ENCODE results near the gene POC5.

Gene POC5

DNA sequence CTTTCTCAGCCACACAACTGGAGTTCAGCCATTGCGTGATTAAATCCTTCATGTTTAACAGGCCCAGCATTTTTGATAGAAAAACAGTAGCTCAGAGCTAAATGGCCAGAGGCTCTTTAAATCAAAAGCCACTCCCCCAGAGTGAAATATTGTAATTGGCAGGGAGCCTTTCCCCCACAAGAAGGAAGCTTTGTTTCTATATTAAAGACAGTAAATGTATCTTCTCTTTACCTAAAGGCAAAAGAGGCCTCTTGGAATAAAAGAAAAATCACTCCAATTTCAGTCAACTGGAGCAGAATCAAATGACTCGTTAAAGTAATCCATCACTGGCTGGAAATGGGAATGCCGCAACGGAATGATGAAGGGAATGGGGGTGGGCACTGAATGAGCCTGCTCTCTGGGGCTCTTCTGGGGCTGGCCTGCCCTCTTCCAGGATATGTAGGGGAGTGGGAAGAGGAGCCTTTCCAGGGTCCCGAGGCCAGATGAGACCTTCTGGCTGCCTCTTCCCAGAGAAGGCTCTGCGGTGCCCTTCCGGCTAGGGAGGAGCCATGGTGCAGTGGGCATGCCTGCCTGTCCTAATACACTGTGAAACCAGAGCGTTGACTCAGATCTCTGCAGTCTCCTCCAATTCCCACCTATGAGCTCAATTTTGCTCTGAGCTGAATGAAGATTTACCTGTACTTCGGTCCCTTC lies 60.8 kb downstream of the POC5 start:
- no peak for DNase-seq

DNA sequence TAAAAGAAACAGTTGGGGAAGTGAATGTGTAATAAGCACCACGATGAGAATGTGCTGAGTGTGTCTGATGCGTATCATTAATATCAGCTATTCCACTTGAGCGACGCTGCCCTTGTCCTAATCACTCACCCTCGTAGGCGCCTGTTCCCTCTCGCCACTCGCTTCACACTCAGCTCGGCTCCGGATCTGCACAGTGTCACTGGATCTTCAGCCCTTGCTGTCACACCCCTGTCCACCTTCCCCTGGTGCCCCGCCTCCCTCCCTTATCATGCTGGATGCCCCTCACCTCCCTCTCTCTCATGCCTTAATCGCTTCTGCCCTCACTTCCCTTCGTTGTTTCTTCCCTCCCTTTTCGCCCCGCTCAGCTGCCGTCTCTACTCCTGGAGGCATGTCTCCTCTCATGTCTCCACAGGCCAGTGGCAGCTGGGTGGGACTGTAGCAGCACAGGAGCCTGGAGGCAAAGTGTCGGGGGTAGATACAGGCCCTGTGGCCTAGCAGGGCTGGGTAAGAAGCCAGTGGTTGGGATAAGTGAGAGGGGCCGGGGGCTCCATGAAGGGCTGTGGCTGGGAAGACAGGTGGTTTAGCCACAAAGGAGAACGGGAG lies 62.4 kb downstream of the POC5 start:
- DNase-seq, result no peak

DNA sequence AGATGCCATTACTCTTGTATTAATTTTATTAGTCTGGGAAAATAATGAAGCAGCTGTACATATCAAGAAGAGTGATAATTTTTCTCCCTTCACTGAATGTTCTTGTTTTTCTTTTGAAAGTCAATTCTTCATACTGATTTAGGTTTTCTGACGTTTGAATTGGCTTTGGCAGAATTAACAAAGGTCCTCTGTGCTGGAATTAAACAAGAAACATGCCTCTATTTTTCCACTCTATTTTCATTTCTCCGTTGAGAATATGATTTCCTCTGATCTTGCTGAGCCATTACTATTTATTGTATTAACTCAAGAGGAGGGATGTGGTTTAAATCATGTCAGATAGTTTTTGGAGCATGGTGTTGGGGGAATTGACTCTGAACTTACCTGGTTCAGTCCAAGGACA lies 63.7 kb downstream of the POC5 start:
- no peak for DNase-seq

DNA sequence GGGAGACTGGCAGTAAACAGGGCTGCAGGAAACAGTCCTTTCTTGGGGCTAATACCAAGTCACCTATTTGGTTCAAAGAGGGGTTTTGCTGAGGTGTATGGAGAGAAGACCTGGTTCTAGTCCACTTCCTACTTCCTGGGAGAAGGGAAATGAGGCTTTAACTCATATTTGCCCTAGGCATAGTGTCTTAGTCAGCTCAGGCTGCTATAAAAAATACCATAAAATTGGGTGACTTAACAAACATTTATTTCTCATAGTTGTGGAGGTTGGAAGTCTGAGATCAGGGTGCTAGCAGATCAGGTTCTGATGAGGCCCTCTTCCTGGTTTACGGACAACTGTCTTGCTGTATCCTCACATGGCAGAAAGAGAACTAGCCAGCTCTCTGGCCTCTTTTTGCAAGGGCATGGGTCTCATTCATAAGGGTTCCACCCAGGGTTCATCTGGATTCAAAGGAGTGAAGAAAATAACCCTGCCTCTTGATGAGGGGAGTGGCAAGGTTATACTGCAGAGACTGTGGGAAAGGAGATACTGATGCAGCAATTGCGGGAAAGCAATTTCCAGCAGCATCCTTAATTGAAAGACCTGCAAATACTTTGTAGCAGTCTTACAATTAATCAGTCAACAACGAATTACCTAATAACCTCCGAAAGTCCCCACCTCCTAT lies 65.5 kb downstream of the POC5 start:
- DNase-seq, result no peak

DNA sequence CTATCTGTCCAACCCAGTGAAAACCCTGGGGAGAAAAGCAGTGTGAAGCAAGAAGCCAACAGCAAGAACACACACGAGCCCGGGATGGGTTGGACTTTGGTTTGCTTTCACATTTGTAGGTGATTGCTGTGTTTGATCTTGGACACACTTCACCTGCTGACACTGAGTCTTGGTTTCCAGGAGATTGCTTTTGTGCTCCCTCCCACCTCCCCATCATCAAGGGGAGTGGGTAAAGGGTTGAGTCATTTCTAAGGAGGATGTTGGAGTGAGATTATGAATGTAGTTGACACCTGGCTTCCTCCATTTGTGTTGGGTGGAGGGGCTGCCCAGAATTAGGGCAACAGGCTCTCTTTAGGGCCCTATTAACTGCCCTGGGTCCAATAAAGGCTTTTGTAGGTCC lies 68.5 kb downstream of the POC5 start:
- DNase-seq, result no peak

DNA sequence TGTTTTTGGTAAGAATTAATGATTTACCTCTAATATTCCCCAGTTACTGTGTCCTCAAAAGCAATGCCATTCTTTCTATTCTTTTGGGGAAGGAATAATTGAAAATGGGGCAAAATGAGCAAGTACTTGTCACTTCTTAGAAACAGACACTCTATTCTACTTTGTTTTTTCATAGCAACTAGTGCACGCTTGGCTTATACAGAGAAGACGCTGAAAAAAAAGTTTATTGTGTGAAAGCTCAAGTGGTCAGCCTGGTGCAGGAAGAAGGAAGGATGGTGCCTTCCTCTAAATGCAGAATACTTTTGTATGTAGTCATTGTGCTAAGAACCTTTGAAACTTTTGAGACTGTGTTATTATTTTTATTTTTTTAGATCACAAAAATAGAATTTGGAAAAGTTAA lies 76.4 kb downstream of the POC5 start:
- no peak for DNase-seq

DNA sequence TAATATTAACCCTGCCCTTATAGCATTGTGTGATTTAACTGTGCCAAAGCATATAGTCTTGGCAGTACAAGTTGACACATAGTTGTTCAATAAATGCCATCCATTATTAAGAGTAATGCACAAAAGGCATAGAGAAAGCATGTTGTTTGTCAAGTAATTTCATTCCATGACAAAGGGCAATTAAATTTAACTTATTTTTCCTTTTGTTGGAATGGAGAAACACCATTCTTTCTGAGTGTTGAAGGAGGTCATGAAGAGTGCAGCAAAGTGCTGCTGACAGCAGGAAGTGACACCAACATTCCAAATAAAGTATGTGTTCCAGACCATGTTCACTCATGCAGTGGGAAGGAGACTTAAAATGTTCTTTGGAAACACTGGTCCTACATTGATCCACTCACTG lies 76.8 kb downstream of the POC5 start:
- DNase-seq, result no peak

DNA sequence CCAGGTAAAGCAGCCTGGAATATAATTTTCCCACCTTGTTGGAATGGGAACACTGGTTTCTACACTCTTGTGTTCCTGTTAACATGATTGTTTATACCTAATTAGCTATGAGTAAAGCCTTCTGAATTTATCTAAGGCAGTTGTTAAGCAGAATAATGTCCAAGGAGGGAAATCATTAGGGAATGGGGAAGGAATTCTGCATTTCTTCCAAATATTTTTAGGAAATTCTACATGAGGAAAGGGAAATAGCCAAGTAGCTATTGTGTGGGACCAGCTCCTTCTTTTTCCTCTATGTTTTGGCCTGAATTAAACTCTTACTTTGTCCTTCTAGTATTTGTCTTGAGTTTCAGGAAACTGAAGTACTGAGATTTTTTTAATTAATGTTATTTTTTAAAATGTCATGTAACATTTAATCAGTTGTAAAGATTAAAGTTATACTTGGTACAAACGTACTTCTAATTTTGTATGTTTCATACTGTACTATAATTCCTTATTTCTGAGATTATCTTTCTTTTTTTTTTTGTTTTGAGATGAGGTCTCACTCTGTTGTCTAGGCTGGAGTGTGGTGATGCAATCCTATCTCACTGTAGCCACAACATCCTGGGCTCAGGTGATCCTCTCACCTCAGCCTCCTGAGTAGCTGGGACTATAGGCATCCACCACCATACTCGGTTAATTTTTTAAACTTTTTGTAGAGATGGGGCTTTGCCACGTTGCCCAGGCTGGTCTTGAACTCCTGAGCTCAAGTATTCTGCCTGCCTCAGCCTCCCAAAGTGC lies 77.5 kb downstream of the POC5 start:
- DNase-seq, result no peak

DNA sequence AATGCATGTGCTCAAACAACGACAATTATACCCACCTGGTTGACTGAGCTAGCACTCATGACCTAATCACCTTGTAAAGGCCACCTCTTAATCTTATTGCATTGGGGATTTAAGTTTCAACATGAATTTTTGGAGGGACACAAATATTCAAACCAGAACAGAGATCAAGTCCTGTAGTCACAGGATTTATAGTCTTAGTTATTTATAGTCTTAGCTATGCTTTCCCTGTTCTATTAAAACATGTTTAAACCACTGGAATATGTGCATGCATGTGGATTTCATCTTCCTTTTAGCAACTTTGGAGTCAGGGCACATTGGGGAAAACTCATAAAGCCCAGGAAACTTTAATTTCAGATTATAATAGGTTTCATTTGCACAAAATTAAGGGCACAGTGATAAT lies 79.3 kb downstream of the POC5 start:
- DNase-seq, result no peak

DNA sequence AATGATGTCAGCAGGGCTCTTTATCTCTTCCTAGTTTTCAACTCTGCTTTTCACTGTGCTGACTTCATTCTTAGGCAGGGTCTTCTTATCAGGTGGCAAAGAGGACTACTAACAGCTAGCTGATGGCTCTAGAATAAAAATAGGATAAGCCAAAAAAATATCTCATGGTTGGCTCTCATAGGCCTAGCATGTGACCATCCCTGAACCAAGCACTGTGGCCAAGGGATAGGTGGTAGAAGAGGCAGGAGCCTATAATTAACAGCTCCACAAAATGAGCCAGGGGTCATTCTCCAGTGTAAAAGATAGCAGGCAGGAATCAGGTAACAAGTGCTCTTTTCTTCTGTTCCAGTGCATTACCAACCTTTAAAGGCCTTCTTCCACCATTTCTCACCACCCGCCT lies 84.9 kb downstream of the POC5 start:
- DNase-seq, result no peak

DNA sequence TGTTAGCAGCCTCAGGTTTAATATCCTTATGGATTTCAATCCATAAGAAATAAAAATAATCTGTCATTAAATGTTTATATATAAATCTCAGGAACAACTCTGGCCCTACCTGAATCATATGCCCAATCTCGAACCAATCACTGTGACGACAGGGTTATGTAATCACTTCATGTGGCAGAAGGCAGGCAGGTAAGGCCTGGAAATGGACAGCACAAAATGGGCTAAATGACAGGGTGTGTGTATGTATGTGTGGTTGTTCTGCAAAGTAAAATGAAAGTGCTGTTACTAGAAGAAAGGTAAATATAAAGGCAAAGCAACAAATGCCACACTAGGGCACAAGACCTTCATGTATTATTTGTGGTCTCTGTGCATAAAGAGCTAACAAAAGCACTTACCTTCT lies 86.4 kb downstream of the POC5 start:
- no peak for DNase-seq

DNA sequence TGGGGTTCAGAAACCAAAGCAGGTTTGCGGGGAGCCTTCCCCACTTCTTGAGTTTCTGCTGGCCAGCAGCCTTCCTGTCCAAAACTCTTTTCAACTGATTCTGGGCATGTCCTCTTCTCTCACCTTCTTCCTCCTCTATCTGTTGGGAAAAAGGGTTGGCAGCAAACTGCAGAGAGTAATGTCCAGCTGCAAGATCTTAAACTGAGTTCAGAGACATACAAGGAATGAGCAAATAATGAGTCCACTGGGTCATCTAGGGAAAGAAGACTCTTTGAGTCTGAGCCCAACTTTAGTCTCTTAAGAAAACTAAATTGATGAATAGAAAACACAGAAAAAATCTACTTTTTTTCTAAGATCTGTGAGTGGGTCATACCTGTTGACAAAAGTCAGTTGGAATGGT lies 89.4 kb downstream of the POC5 start:
- DNase-seq, result no peak

DNA sequence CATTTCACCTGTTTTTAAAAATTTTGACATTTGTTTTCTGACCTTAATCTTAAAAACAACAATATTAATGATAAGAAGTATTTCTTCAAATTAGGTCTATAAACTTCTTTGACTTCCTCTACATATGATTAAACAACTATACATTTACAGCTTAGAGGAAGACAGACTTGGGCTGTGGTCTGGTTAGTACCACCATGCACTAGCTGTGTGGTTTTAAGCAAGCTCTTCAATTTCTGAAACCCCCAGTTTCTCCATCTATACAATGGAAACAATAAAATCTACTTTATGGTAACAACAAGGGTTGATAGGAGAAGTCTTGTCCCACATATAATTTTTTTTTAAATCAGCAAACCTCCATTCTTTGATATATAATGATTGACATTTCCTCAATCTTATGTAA lies 90.3 kb downstream of the POC5 start:
- DNase-seq, result no peak

All from NCI-H1417 treated with DMSO at 0.1 percent for 48 hours (cell line).